ENCODE measurements around the gene C19orf38.
"Not testable (repeated sequence)": the region's sequence is repeated elsewhere in the genome, so short reads cannot be mapped to it uniquely, and the experiment has no call there.

The C19orf38 gene

GRCh38 chr19:10823690-10824089 is 24.5 kb upstream of the C19orf38 start:
- DNase-seq = no peak

GRCh38 chr19:10826231-10826630 is 22.0 kb upstream of the C19orf38 start:
- peak; percentile 82 for DNase-seq

- DNase-seq = peak; percentile 22
Observed at GRCh38 chr19:10826846-10827245, 21.4 kb upstream of the C19orf38 start.

- no peak for DNase-seq
Observed at GRCh38 chr19:10828981-10829821, 19.0 kb upstream of the C19orf38 start.

- DNase-seq = no peak
Observed at GRCh38 chr19:10829967-10830366, 18.2 kb upstream of the C19orf38 start.

- no peak for DNase-seq
Observed at GRCh38 chr19:10830370-10830769, 17.8 kb upstream of the C19orf38 start.

GRCh38 chr19:10830931-10831779 is 17.1 kb upstream of the C19orf38 start:
- no peak for DNase-seq

GRCh38 chr19:10831987-10832938 is 16.0 kb upstream of the C19orf38 start:
- DNase-seq = no peak

- no peak for DNase-seq
Observed at GRCh38 chr19:10832939-10833296, 15.3 kb upstream of the C19orf38 start.

GRCh38 chr19:10835089-10835753 is 13.0 kb upstream of the C19orf38 start:
- DNase-seq = no peak

GRCh38 chr19:10835754-10836478 is 12.3 kb upstream of the C19orf38 start, which contains the start of gene TMED1:
Gene TMED1, minus strand, starts transcription at chr19:10836212. Its CDS starts 21 bp downstream, at chr19:10836191.
- DNase-seq = peak; percentile 91

GRCh38 chr19:10836479-10837330 is 11.5 kb upstream of the C19orf38 start:
- DNase-seq = peak; percentile 87

- DNase-seq = not testable (repeated sequence)
Observed at GRCh38 chr19:10837649-10838048, 10.6 kb upstream of the C19orf38 start.

GRCh38 chr19:10838377-10838776 is 9.8 kb upstream of the C19orf38 start:
- DNase-seq = no peak

- no peak for DNase-seq
Observed at GRCh38 chr19:10839114-10840050, 8.8 kb upstream of the C19orf38 start.

GRCh38 chr19:10842788-10843187 is 5.4 kb upstream of the C19orf38 start:
- no peak for DNase-seq

GRCh38 chr19:10846500-10847202 is 1.6 kb upstream of the C19orf38 start:
- DNase-seq = no peak

GRCh38 chr19:10850631-10851030 is 2.4 kb downstream of the C19orf38 start:
- no peak for DNase-seq
